Psoas muscle (tissue), 8 donors: ENCODE data around the gene FAM83C. TPM values are rescaled to one million over a fixed set of nuclear protein-coding genes. Genes with fewer than 3 reads are reported as not detected.
"Not testable (repeated sequence)": the region's sequence is repeated elsewhere in the genome, so short reads cannot be mapped to it uniquely, and the experiment has no call there.

Experiments used
- ATAC-seq, 4 donors: fragments of 200-7000 bp; cut with Tn5 transposase; one replicate each; pipeline ENCODE4 v1.9.1; 2020; ENCODE audit warnings: moderate library complexity in 3 of 4, mild to moderate bottlenecking in 2 of 4
- DNase-seq, 2 donors: peaks; one replicate each; pipeline ENCODE4 v3.0.0-alpha.2; 2020
- H3K27ac ChIP-seq: fragments of 200-600 bp; one replicate; pipeline ENCODE4 v1.8.0; 2022
- H3K27me3 ChIP-seq, 3 donors: fragments of 200-600 bp in 1 of 3; one replicate each; pipeline versions ENCODE4 v1.6.1 to v1.8.0; 2013 to 2022; ENCODE audit warnings: low read length in 2 of 3, mild to moderate bottlenecking in 2 of 3, moderate library complexity in 1 of 3; ENCODE audit not compliant: insufficient read depth in 3 of 3
- H3K36me3 ChIP-seq, 2 donors: fragments of 200-600 bp in 1 of 2; one replicate each; pipeline versions ENCODE4 v1.6.1 to v1.8.0; 2013 to 2022; ENCODE audit warnings: low read depth in 1 of 2, mild to moderate bottlenecking in 1 of 2, moderate library complexity in 1 of 2; ENCODE audit not compliant: insufficient read depth in 1 of 2
- H3K4me1 ChIP-seq: fragments of 200-600 bp; one replicate; pipeline ENCODE4 v1.8.0; 2022
- H3K4me3 ChIP-seq: fragments of 200-600 bp; one replicate; pipeline ENCODE4 v1.8.0; 2022; ENCODE audit warnings: mild to moderate bottlenecking
- H3K9me3 ChIP-seq: fragments of 200-600 bp; one replicate; pipeline ENCODE4 v1.8.0; 2022
- WGBS, 3 donors: extraction: QIAGEN DNeasy Blood & Tissue Kit; methylation state at CpG; one replicate each; pipeline versions ENCODE4 v1.1.6 to v1.1.7; 2013; 5-methylcytosine and 5-hydroxymethylcytosine counted together
- intact Hi-C, 2 donors: fragments of 100-400 bp; cut with DNase I; formaldehyde crosslinking; loops; one replicate each; pipeline versions ENCODE4 v1.11.0 to v1.14.2; 2022
- polyA plus RNA-seq, 3 donors: library from polyadenylated mRNA; stranded (reverse); fragments of 200-250 nt; gene quantifications; one replicate each; pipeline ENCODE4 v1.2.3, GENCODE V29; 2013
- total RNA-seq, 4 donors: library from RNA; stranded (reverse); fragmentation: NEBNext Ultra II Directional in 2 of 4; extraction: Animal tissue kit (Norgen Biotek cat#: 25700) in 2 of 4; gene quantifications; one replicate each; pipeline versions ENCODE4 v1.2.1 to v1.2.4, GENCODE V29; 2021 to 2023
- TF ChIP-seq, protein P1 (sequence below): fragments of 200-600 bp; IDR thresholded peaks from one replicate; pipeline ENCODE4 v1.8.0; 2022; ENCODE audit warnings: antibody characterized with exemption
- donor health status: healthy with polysubstance abuse.
- donor health status: DM: no; HTN: no; CAD: no; lungs with moderate emphysema.
- donor health status: Bipolar disorder and iron deficiency.
- donor health status: healthy.
- donor health status: DM: yes; HTN: yes; CAD: no.
- donor health status: DM: no; HTN: no; CAD: no.
- donor health status: DM: no; HTN: no; CAD: no.
- donor health status: DM: yes; HTN: yes; CAD: no.

The FAM83C gene
- total and polyA plus RNA-seq, 7 donors, result 0.04 to 0.07 (median 0.04) TPM; not detected in 4

DNA sequence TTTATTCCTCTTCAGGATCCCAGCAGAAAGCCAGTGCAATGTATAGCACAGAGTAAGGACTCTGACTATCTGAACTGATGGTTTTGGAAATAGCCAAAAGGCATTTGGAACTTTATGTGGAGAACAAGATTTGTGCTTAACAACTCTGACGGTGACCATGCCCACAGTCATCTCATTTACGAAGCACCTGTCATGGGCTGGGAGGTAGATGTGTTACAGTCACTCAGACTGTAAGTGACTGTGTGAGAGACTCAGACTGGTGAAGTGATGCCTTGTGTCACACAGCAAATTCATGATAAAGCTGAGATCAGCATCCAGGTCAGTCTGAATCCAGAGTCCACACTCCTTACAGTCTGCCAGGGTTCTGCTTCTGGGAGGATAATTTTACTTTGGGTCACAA lies 23.9 kb upstream of the FAM83C start:
- Histone ChIP-seq H3K9me3 (no peaks in the 10 kb centered on the region), H3K4me1 (peaks cover 16% of the 10 kb centered on the region), H3K4me3 (no peak overlapping the region), H3K27ac (peak overlapping the region; percentile 32), H3K36me3 (peaks cover 0 to 5% of the 10 kb centered on the region in 2 donors), H3K27me3 (no peaks in the 10 kb centered on the region)
- 66 to 80% (median 70%) methylated on average over 2 of the region's 2 CpGs for WGBS, 3 donors
- TF ChIP-seq, protein P1, sequence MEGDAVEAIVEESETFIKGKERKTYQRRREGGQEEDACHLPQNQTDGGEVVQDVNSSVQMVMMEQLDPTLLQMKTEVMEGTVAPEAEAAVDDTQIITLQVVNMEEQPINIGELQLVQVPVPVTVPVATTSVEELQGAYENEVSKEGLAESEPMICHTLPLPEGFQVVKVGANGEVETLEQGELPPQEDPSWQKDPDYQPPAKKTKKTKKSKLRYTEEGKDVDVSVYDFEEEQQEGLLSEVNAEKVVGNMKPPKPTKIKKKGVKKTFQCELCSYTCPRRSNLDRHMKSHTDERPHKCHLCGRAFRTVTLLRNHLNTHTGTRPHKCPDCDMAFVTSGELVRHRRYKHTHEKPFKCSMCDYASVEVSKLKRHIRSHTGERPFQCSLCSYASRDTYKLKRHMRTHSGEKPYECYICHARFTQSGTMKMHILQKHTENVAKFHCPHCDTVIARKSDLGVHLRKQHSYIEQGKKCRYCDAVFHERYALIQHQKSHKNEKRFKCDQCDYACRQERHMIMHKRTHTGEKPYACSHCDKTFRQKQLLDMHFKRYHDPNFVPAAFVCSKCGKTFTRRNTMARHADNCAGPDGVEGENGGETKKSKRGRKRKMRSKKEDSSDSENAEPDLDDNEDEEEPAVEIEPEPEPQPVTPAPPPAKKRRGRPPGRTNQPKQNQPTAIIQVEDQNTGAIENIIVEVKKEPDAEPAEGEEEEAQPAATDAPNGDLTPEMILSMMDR, result no peak
- intact Hi-C loops, result no loop called here
- DNase-seq (no peak), ATAC-seq (no peak)

DNA sequence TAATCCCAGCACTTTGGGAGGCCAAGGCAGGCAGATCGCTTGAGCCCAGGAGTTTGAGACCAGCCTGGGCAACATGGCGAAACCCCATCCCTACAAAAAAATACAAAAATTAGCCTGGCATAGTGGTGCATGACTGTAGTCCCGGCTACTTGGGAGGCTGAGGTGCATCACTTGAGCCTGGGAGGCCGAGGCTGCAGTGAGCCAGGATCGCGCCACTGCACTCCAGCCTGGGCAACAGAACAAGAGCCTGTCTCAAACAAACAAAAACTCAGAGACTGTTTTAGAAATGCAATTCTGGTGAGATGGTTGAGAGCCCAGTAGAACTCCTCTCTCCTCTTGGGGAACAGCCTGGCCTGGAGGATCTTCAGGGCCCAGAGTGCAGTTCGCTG lies 23.4 kb upstream of the FAM83C start:
- intact Hi-C loops, H3K36me3 ChIP-seq, H3K9me3 ChIP-seq, DNase-seq, ATAC-seq, H3K27me3 ChIP-seq, H3K4me3 ChIP-seq: not testable (repeated sequence)
- 93 to 96% (median 96%) methylated on average over 7 of the region's 7 CpGs for WGBS, 3 donors
- Histone ChIP-seq H3K4me1 (peaks cover 16% of the 10 kb centered on the region), H3K27ac (peak overlapping the region; percentile 32)

DNA sequence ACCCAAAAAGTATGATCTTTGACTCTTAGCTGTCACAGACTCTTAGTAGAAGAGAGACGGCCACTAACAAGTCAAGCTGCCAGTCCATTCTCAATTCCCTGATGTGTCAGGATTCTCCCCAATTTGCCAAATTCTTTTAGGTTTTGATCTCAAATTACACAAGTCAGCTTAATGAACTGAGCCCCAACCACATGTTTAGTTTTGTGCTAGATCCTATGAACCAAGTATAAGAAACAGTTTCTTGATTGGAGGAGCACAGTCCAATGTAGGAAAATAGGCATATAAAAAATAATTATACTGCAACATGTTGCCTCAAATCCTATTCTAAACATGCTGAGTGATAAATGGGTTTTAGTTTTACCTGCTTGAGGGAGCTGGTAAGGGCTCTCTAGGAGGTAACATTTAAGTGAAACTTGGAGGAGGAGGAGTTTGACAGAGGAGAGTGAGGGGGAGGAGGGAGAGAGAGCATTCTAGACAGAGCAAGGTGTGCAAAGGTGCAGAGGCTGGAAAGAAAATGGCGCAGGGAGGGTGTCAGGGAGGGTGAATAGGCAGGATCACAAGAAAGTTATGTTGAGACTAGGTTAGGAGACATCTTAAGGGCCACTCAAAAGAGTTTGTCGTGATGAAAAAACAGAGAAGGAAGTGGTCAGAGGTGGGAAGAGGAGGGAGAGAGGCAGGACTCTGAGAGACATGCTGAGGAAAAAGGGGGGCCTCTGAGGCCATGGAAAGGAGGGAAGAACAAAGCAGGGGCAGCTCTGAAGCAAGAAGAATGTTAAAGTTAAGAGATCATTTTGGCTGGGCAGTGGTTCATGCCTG lies 22.8 kb upstream of the FAM83C start:
- Histone ChIP-seq H3K36me3 (peaks cover 0 to 5% of the 10 kb centered on the region in 2 donors), H3K4me1 (peaks cover 16% of the 10 kb centered on the region), H3K4me3 (no peak overlapping the region), H3K9me3 (no peaks in the 10 kb centered on the region), H3K27ac (no peak overlapping the region), H3K27me3 (no peaks in the 10 kb centered on the region)
- intact Hi-C loops, result no loop called here
- TF ChIP-seq, protein P1, result no peak
- WGBS, 3 donors, result 76 to 80% (median 79%) methylated on average over 3 of the region's 3 CpGs
- ATAC-seq, result no peak
- DNase-seq, result no peak

DNA sequence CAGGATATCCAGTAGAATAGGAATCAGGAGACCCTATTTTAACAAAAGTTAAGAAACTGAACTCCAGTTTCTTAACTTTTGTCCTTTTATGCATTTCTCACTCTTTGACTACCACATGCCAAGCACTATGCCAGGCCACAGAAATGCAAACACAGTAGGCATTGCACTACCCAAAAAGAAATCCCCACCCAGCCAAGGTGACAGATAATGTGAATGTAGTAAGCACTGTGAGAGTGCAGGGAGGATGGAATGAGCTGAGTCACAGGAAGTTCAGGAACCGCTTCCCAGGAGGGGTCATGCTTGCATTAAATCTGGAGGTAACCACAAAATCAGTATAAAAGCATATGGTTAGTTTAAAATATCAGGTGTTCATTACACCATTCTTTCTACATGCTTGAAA lies 20.1 kb upstream of the FAM83C start:
- intact Hi-C loops, result no loop called here
- TF ChIP-seq, protein P1, result no peak
- DNase-seq (no peak), ATAC-seq (no peak)
- H3K27me3 ChIP-seq, result no peaks in the 10 kb centered on the region
- peaks cover 0 to 5% of the 10 kb centered on the region in 2 donors for H3K36me3 ChIP-seq
- whole genome bisulfite sequencing, 3 donors, result 87 to 96% (median 88%) methylated on average over 1 of the region's 1 CpG
- H3K4me1 ChIP-seq, result peaks cover 18% of the 10 kb centered on the region
- H3K4me3 ChIP-seq, result no peak overlapping the region
- H3K9me3 ChIP-seq, result no peaks in the 10 kb centered on the region
- no peak overlapping the region for H3K27ac ChIP-seq

DNA sequence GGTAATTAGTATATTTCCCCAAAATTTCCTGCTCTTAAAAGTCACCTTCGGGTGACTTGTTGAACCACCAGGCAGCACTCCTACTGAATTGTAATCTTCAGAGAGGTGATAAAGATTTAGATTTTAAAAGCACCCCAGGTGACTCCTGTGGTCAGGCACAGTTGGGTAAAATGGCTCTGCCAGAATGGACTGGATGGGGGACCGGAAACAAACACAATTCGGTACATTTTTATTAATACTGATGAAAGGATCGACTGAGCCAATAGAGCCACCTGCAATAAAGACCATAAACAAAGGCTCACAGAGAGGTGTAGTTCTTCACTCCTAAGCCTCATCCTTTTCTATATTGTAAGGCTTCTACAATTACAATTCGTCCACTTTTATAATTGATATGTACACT lies 19.6 kb upstream of the FAM83C start:
- intact Hi-C loops, result no loop called here
- no peak overlapping the region for H3K4me3 ChIP-seq
- peak overlapping the region; percentile 6 for H3K27ac ChIP-seq
- TF ChIP-seq, protein P1, result no peak
- DNase-seq (no peak), ATAC-seq (no peak)
- H3K4me1 ChIP-seq, result peaks cover 21% of the 10 kb centered on the region
- H3K36me3 ChIP-seq, result peaks cover 0 to 5% of the 10 kb centered on the region in 2 donors
- 90 to 93% (median 93%) methylated on average over 5 of the region's 5 CpGs for WGBS, 3 donors
- no peaks in the 10 kb centered on the region for H3K27me3 ChIP-seq
- no peaks in the 10 kb centered on the region for H3K9me3 ChIP-seq
